Nephron progenitor cell (in vitro differentiated cells): ENCODE data around the gene ELF1.
A peak's percentile ranks its signal among the peaks of the same experiment; 100 is the strongest.

Source experiments
- DNase-seq: peaks from one replicate; pipeline ENCODE4 v3.0.0; 2021
- H3K27ac Mint-ChIP-seq: 2 replicates; pipeline ENCODE4 v1.8.0; 2021; ENCODE audit warnings: mild to moderate bottlenecking, moderate library complexity, mixed read lengths
- H3K27me3 Mint-ChIP-seq: 2 replicates; pipeline ENCODE4 v1.8.0; 2021; ENCODE audit warnings: mild to moderate bottlenecking, low read depth, mixed read lengths; ENCODE audit not compliant: poor library complexity
- H3K36me3 Mint-ChIP-seq: 2 replicates; pipeline ENCODE4 v1.8.0; 2021; ENCODE audit warnings: low read depth, mixed read lengths
- H3K4me1 Mint-ChIP-seq: 2 replicates; pipeline ENCODE4 v1.8.0; 2021; ENCODE audit warnings: mixed read lengths
- H3K4me3 Mint-ChIP-seq: 2 replicates; pipeline ENCODE4 v1.8.0; 2021; ENCODE audit warnings: mild to moderate bottlenecking, moderate library complexity, mixed read lengths
- H3K9me3 Mint-ChIP-seq: 2 replicates; pipeline ENCODE4 v1.8.0; 2021; ENCODE audit warnings: mild to moderate bottlenecking, moderate library complexity, mixed read lengths
- CTCF ChIP-seq: fragments of 200-600 bp; sonication (generic); IDR thresholded peaks from 2 replicates; pipeline ENCODE4 v1.5.0; 2021; ENCODE audit warnings: antibody characterized with exemption

Gene ELF1

GRCh38 chr13:41001695-41002094 lies 17.4 kb downstream of the ELF1 start:
- H3K9me3 Mint-ChIP-seq = peaks cover 3% of the 10 kb centered on the region
- no peak for TF ChIP-seq CTCF
- DNase-seq = no peak
- H3K27ac Mint-ChIP-seq = no peak overlapping the region
- H3K4me1 Mint-ChIP-seq = peaks cover 17% of the 10 kb centered on the region
- no peaks in the 10 kb centered on the region for H3K27me3 Mint-ChIP-seq
- no peak overlapping the region for H3K4me3 Mint-ChIP-seq
- peaks cover 9% of the 10 kb centered on the region for H3K36me3 Mint-ChIP-seq

GRCh38 chr13:40999416-40999815 lies 19.7 kb downstream of the ELF1 start:
- Mint-ChIP-seq H3K4me3 (no peak overlapping the region), H3K9me3 (peaks cover 5% of the 10 kb centered on the region), H3K27ac (no peak overlapping the region), H3K27me3 (no peaks in the 10 kb centered on the region), H3K4me1 (peaks cover 7% of the 10 kb centered on the region), H3K36me3 (peaks cover 12% of the 10 kb centered on the region)
- no peak for DNase-seq
- no peak for TF ChIP-seq CTCF

- Mint-ChIP-seq H3K36me3 (peaks cover 12% of the 10 kb centered on the region), H3K9me3 (peaks cover 5% of the 10 kb centered on the region), H3K4me1 (peaks cover 7% of the 10 kb centered on the region), H3K27me3 (no peaks in the 10 kb centered on the region), H3K4me3 (no peak overlapping the region), H3K27ac (peak overlapping the region; percentile 4)
- DNase-seq = no peak
- TF ChIP-seq CTCF = no peak
These were observed 22.6 kb downstream of the ELF1 start for GRCh38 chr13:40996426-40997092.

- DNase-seq = no peak
- H3K9me3 Mint-ChIP-seq = peaks cover 5% of the 10 kb centered on the region
- peaks cover 12% of the 10 kb centered on the region for H3K36me3 Mint-ChIP-seq
- no peak overlapping the region for H3K4me3 Mint-ChIP-seq
- H3K27me3 Mint-ChIP-seq = no peaks in the 10 kb centered on the region
- no peak overlapping the region for H3K27ac Mint-ChIP-seq
- no peak for TF ChIP-seq CTCF
- H3K4me1 Mint-ChIP-seq = peaks cover 7% of the 10 kb centered on the region
These were observed 23.1 kb downstream of the ELF1 start for GRCh38 chr13:40995997-40996396.

GRCh38 chr13:40994581-40995230 lies 24.4 kb downstream of the ELF1 start:
- Mint-ChIP-seq H3K27ac (peak overlapping the region; percentile 70), H3K36me3 (peaks cover 7% of the 10 kb centered on the region), H3K4me1 (peaks cover 7% of the 10 kb centered on the region), H3K4me3 (no peak overlapping the region), H3K9me3 (peaks cover 5% of the 10 kb centered on the region), H3K27me3 (no peaks in the 10 kb centered on the region)
- TF ChIP-seq CTCF = no peak
- DNase-seq = no peak

- Mint-ChIP-seq H3K36me3 (peaks cover 7% of the 10 kb centered on the region), H3K4me3 (no peak overlapping the region), H3K9me3 (peaks cover 5% of the 10 kb centered on the region), H3K27me3 (no peaks in the 10 kb centered on the region), H3K4me1 (peaks cover 7% of the 10 kb centered on the region), H3K27ac (no peak overlapping the region)
- DNase-seq = no peak
- no peak for TF ChIP-seq CTCF
These were observed 25.1 kb downstream of the ELF1 start for GRCh38 chr13:40993987-40994386.
